HCT116 (cell line): ENCODE measurements around the gene P2RY14. TPM values are rescaled to one million over a fixed set of nuclear protein-coding genes. Genes with fewer than 3 reads are reported as not detected.

Source experiments
- ATAC-seq: fragments of 200-7000 bp; cut with Tn5 transposase; 2 replicates; pipeline ENCODE4 v1.9.1; 2020; ENCODE audit warnings: mild to moderate bottlenecking, moderate library complexity
- BruUV-seq: library from RNA; stranded (reverse); fragments of 400-500 nt; replicated peaks from 2 replicates; lab custom pipeline; 2021; lab: Mats Ljungman, UMichigan
- CTCF ChIA-PET: fragments of 300-600 bp; sonication (Branson Sonifier 250); formaldehyde crosslinking; loops from one replicate; lab custom pipeline; 2021; ENCODE audit warnings: antibody characterized with exemption; lab: Charles Lee
- POLR2A ChIA-PET: fragments of 300-600, 350-600 bp; sonication (Branson Sonifier 250); formaldehyde crosslinking; loops from one replicate; lab custom pipeline; 2021; ENCODE audit warnings: antibody characterized with exemption; lab: Charles Lee
- RAD21 ChIA-PET, 2 experiments: fragments of 300-600 bp; sonication (Branson Sonifier 250); formaldehyde crosslinking; loops; one replicate each; lab custom pipeline; 2023; ENCODE audit warnings: low total read pairs in 2 of 2; ENCODE audit not compliant: uncharacterized antibody in 2 of 2, unreplicated experiment in 2 of 2, low non-redundant PET in 1 of 2; lab: Charles Lee
- DNase-seq: peaks from one replicate; pipeline ENCODE4 v3.0.0-alpha.2; 2010; ENCODE audit warnings: low read depth, low spot score
- H2AFZ ChIP-seq: fragments of 200-600 bp; shearing (Covaris generic), sonication (generic); 2 replicates; pipeline ENCODE4 v1.6.1; 2017; ENCODE audit warnings: low read depth, mixed run types, mixed read lengths, antibody characterized with exemption, low read length; ENCODE audit not compliant: poor library complexity, severe bottlenecking
- H3K27ac ChIP-seq: 2 replicates; pipeline ENCODE4 v1.5.1; 2012; ENCODE audit warnings: low read depth, low read length
- H3K27me3 ChIP-seq: fragments of 200-600 bp; sonication (generic); 2 replicates; pipeline ENCODE4 v1.6.1; 2016; ENCODE audit warnings: mixed run types, low read length, mixed read lengths; ENCODE audit not compliant: insufficient read depth
- H3K36me3 ChIP-seq, 2 experiments: fragments of 200-500 bp in 1 of 2; fragments of 200-600 bp in 1 of 2; sonication (Bioruptor generic) in 1 of 2; sonication (generic) in 1 of 2; 2 replicates each; pipeline versions ENCODE4 v1.5.1 to v1.6.1; 2014 to 2016; ENCODE audit warnings: low read length in 2 of 2, inconsistent platforms in 1 of 2, mixed read lengths in 1 of 2, mixed run types in 1 of 2; ENCODE audit not compliant: insufficient read depth in 2 of 2, control insufficient read depth in 1 of 2
- H3K4me1 ChIP-seq, 2 experiments: fragments of 200-600 bp in 1 of 2; sonication (generic) in 1 of 2; 2 replicates each; pipeline versions ENCODE4 v1.5.1 to v1.6.1; 2012 to 2017; ENCODE audit warnings: low read length in 2 of 2, inconsistent platforms in 1 of 2, mild to moderate bottlenecking in 1 of 2, mixed read lengths in 1 of 2, mixed run types in 1 of 2, moderate library complexity in 1 of 2; ENCODE audit not compliant: insufficient read depth in 2 of 2, control insufficient read depth in 1 of 2
- H3K4me2 ChIP-seq: fragments of 200-600 bp; sonication (generic); 2 replicates; pipeline ENCODE4 v1.6.1; 2017; ENCODE audit warnings: mixed run types, low read length, mixed read lengths
- H3K4me3 ChIP-seq, 2 experiments: fragments of 200-600 bp in 1 of 2; sonication (generic) in 1 of 2; replicated peaks in 1 of 2; 2 replicates each; pipeline ENCODE4 v1.5.1; 2011 to 2016; ENCODE audit warnings: low read length in 2 of 2, control low read depth in 1 of 2, low read depth in 1 of 2, mild to moderate bottlenecking in 1 of 2, mixed read lengths in 1 of 2, mixed run types in 1 of 2
- H3K79me2 ChIP-seq: fragments of 200-600 bp; sonication (generic); 2 replicates; pipeline ENCODE4 v1.6.1; 2017; ENCODE audit warnings: mild to moderate bottlenecking, mixed run types, low read length, moderate library complexity, mixed read lengths; ENCODE audit not compliant: insufficient read depth
- H3K9ac ChIP-seq: fragments of 200-600 bp; sonication (generic); 2 replicates; pipeline ENCODE4 v1.6.1; 2016; ENCODE audit warnings: low read length, mixed read lengths
- H3K9me2 ChIP-seq: fragments of 200-600 bp; sonication (generic), shearing (Covaris generic); 2 replicates; pipeline ENCODE4 v1.6.1; 2017; ENCODE audit warnings: mixed run types, mild to moderate bottlenecking, moderate library complexity; ENCODE audit not compliant: insufficient read depth
- H3K9me3 ChIP-seq, 2 experiments: fragments of 200-500 bp in 1 of 2; fragments of 200-600 bp in 1 of 2; sonication (Bioruptor generic) in 1 of 2; sonication (generic) in 1 of 2; 2 replicates each; pipeline ENCODE4 v1.6.1; 2014 to 2017; ENCODE audit warnings: low read length in 2 of 2, mixed read lengths in 2 of 2, inconsistent platforms in 1 of 2, low read depth in 1 of 2, mild to moderate bottlenecking in 1 of 2, mixed run types in 1 of 2, moderate library complexity in 1 of 2; ENCODE audit not compliant: control insufficient read depth in 1 of 2, insufficient read depth in 1 of 2
- H4K20me1 ChIP-seq: fragments of 200-600 bp; sonication (generic), shearing (Covaris generic); 2 replicates; pipeline ENCODE4 v1.6.1; 2017; ENCODE audit warnings: mixed run types, mild to moderate bottlenecking, moderate library complexity; ENCODE audit not compliant: insufficient read depth
- CBX3 ChIP-seq: IDR thresholded peaks from 2 replicates; pipeline ENCODE4 v1.6.1; 2012; ENCODE audit warnings: low read depth
- EGR1 ChIP-seq: IDR thresholded peaks from 2 replicates; pipeline ENCODE4 v1.6.1; 2012; ENCODE audit warnings: low read depth
- ELF1 ChIP-seq: IDR thresholded peaks from 2 replicates; pipeline ENCODE4 v1.6.1; 2012; ENCODE audit warnings: low read depth, borderline replicate concordance
- EZH2 ChIP-seq: fragments of 200-600 bp; sonication (generic); IDR thresholded peaks from 2 replicates; pipeline ENCODE4 v1.6.1; 2017; ENCODE audit warnings: antibody characterized with exemption, mixed run types
- EZH2phosphoT487 ChIP-seq: fragments of 200-600 bp; IDR thresholded peaks from 2 replicates; pipeline ENCODE4 v1.6.1; 2018; ENCODE audit warnings: antibody characterized with exemption, borderline replicate concordance
- JUND ChIP-seq: IDR thresholded peaks from 2 replicates; pipeline ENCODE4 v1.6.1; 2012
- POLR2A ChIP-seq: IDR thresholded peaks from 2 replicates; pipeline ENCODE4 v1.7.0; 2011; ENCODE audit warnings: borderline replicate concordance; ENCODE audit not compliant: insufficient read depth, insufficient read length; ENCODE audit errors: extremely low read depth
- POLR2AphosphoS5 ChIP-seq: IDR thresholded peaks from 2 replicates; pipeline ENCODE4 v1.6.1; 2011; ENCODE audit warnings: mild to moderate bottlenecking, low read depth, low read length, moderate library complexity
- RAD21 ChIP-seq: IDR thresholded peaks from 2 replicates; pipeline ENCODE4 v1.6.1; 2012; ENCODE audit warnings: low read depth, mild to moderate bottlenecking
- SIN3A ChIP-seq: IDR thresholded peaks from 2 replicates; pipeline ENCODE4 v1.6.1; 2012; ENCODE audit warnings: low read depth
- SP1 ChIP-seq: IDR thresholded peaks from 2 replicates; pipeline ENCODE4 v1.6.1; 2012; ENCODE audit warnings: low read depth
- SRF ChIP-seq: IDR thresholded peaks from 2 replicates; pipeline ENCODE4 v1.6.1; 2012; ENCODE audit warnings: low read depth
- TCF7L2 ChIP-seq: IDR thresholded peaks from 2 replicates; pipeline ENCODE4 v1.7.0; 2011; ENCODE audit warnings: borderline replicate concordance, inconsistent platforms; ENCODE audit not compliant: insufficient read depth, insufficient read length; ENCODE audit errors: extremely low read depth
- YY1 ChIP-seq: IDR thresholded peaks from 2 replicates; pipeline ENCODE4 v1.6.1; 2011; ENCODE audit warnings: low read length, low read depth, moderate library complexity, mild to moderate bottlenecking; ENCODE audit not compliant: insufficient replicate concordance; ENCODE audit errors: extremely low read depth
- ZNF274 ChIP-seq: fragments of 200-500 bp; sonication (Bioruptor generic); IDR thresholded peaks from 2 replicates; pipeline ENCODE4 v1.6.1; 2014; ENCODE audit warnings: mild to moderate bottlenecking, low read depth, low read length, inconsistent platforms
- intact Hi-C: fragments of 100-400 bp; cut with micrococcal nuclease; formaldehyde crosslinking; loops from 2 replicates; pipeline ENCODE4 v1.10.0; 2022
- total RNA-seq: library from RNA; stranded (reverse); gene quantifications from one replicate; pipeline ENCODE4 v1.2.1, GENCODE V29; 2021; ENCODE audit not compliant: unreplicated experiment
- TF ChIP-seq, protein P1 (sequence below), 3 experiments: fragments of 200-600 bp in 1 of 3; sonication (generic) in 1 of 3; IDR thresholded peaks in 2 of 3; conservative IDR thresholded peaks in 1 of 3; 2 replicates each; pipeline ENCODE4 v1.5.1; 2012 to 2017; ENCODE audit warnings: low read depth in 2 of 3, low read length in 2 of 3, antibody characterized with exemption in 1 of 3, borderline replicate concordance in 1 of 3, control low read depth in 1 of 3, mild to moderate bottlenecking in 1 of 3, mixed read lengths in 1 of 3, mixed run types in 1 of 3, moderate library complexity in 1 of 3; ENCODE audit not compliant: insufficient read depth in 1 of 3
- TF ChIP-seq, protein P2 (sequence below): IDR thresholded peaks from 2 replicates; pipeline ENCODE4 v1.6.1; 2012; ENCODE audit warnings: low read depth

P2RY14 gene
- total RNA-seq, 1 experiment from 2014 or later, result not detected

DNA sequence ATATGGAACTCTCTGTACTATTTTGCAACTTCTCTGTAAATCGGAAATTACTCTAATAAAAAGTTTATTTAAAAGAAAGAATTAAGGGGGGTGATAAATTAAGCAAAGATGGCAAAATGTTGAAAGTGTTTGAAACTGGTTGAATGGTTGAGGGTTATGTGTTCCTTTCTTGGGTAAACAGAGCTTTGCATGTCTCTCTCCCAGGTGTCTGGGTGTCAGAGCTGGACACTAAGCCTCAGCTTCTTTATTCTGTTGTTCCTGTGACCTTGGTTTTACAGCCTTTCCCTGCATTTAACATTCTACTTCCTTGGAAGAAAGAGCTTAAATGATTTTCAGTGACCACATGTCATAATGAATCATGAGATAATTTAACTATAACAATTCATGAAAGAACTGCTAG is 82.5 kb downstream of the P2RY14 start:
- ATAC-seq, result no peak
- no peak for DNase-seq
- RAD21 ChIA-PET, result no interaction called here
- Histone ChIP-seq H3K27me3 (no peaks in the 10 kb centered on the region), H3K79me2 (no peaks in the 10 kb centered on the region), H3K9ac (no peak overlapping the region), H3K27ac (no peak overlapping the region), H3K4me2 (no peak overlapping the region), H4K20me1 (no peaks in the 10 kb centered on the region), H3K9me3 (no peaks in the 10 kb centered on the region), H2AFZ (no peak overlapping the region), H3K4me3 (no peak overlapping the region), H3K9me2 (0 out of 2 replicates have a peak, but pooled peaks cover 3% of the 10 kb centered on the region), H3K36me3 (no peaks in the 10 kb centered on the region), H3K4me1 (no peaks in the 10 kb centered on the region)
- no TSS peak for BruUV-seq
- POLR2A ChIA-PET, result interaction anchor here (0.6 kb wide), 1 partner anchor 99 kb away, joined by 4 read pairs; no protein-coding TSS in a partner anchor
- CTCF ChIA-PET, result no interaction called here
- intact Hi-C loops, result no loop called here
- TF ChIP-seq, protein P1, sequence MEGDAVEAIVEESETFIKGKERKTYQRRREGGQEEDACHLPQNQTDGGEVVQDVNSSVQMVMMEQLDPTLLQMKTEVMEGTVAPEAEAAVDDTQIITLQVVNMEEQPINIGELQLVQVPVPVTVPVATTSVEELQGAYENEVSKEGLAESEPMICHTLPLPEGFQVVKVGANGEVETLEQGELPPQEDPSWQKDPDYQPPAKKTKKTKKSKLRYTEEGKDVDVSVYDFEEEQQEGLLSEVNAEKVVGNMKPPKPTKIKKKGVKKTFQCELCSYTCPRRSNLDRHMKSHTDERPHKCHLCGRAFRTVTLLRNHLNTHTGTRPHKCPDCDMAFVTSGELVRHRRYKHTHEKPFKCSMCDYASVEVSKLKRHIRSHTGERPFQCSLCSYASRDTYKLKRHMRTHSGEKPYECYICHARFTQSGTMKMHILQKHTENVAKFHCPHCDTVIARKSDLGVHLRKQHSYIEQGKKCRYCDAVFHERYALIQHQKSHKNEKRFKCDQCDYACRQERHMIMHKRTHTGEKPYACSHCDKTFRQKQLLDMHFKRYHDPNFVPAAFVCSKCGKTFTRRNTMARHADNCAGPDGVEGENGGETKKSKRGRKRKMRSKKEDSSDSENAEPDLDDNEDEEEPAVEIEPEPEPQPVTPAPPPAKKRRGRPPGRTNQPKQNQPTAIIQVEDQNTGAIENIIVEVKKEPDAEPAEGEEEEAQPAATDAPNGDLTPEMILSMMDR (IDR thresholded peaks at IDR 0.05 in 2 of 3, conservative IDR thresholded peaks at IDR 0.05 in 1 of 3; ENCODE audit: borderline replicate concordance in 1 of 3, insufficient read depth in 1 of 3, low read depth in 2 of 3, low read length in 2 of 3), result no peak
- TF ChIP-seq RAD21 (no peak), POLR2A (no peak), POLR2AphosphoS5 (no peak), SRF (no peak), ZNF274 (no peak), CBX3 (no peak), EGR1 (no peak), TCF7L2 (no peak), ELF1 (no peak), SP1 (no peak), JUND (no peak), SIN3A (no peak), EZH2phosphoT487 (no peak), EZH2 (no peak), YY1 (no peak)
- TF ChIP-seq, protein P2, sequence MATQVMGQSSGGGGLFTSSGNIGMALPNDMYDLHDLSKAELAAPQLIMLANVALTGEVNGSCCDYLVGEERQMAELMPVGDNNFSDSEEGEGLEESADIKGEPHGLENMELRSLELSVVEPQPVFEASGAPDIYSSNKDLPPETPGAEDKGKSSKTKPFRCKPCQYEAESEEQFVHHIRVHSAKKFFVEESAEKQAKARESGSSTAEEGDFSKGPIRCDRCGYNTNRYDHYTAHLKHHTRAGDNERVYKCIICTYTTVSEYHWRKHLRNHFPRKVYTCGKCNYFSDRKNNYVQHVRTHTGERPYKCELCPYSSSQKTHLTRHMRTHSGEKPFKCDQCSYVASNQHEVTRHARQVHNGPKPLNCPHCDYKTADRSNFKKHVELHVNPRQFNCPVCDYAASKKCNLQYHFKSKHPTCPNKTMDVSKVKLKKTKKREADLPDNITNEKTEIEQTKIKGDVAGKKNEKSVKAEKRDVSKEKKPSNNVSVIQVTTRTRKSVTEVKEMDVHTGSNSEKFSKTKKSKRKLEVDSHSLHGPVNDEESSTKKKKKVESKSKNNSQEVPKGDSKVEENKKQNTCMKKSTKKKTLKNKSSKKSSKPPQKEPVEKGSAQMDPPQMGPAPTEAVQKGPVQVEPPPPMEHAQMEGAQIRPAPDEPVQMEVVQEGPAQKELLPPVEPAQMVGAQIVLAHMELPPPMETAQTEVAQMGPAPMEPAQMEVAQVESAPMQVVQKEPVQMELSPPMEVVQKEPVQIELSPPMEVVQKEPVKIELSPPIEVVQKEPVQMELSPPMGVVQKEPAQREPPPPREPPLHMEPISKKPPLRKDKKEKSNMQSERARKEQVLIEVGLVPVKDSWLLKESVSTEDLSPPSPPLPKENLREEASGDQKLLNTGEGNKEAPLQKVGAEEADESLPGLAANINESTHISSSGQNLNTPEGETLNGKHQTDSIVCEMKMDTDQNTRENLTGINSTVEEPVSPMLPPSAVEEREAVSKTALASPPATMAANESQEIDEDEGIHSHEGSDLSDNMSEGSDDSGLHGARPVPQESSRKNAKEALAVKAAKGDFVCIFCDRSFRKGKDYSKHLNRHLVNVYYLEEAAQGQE, result no peak
